GM18870 (cell line): ENCODE measurements around the gene HIRIP3.
"Not testable (repeated sequence)": the region's sequence is repeated elsewhere in the genome, so short reads cannot be mapped to it uniquely, and the experiment has no call there.

ENCODE experiments used
- ATAC-seq: cut with Tn5 transposase; IDR thresholded peaks from one replicate; pipeline ENCODE4 v1.9.1; 2021; ENCODE audit warnings: moderate library complexity; ENCODE audit not compliant: unreplicated experiment

The HIRIP3 gene

GRCh38 chr16:29961479-29962343 is 33.7 kb downstream of the HIRIP3 start, which contains the start of gene TMEM219:
TSS of gene TMEM219 (plus strand) at chr16:29962079. CDS start at chr16:29963144, 1,065 bp downstream.
- no peak for ATAC-seq

GRCh38 chr16:29961127-29961478 is 34.3 kb downstream of the HIRIP3 start:
- no peak for ATAC-seq

- ATAC-seq: not testable (repeated sequence)
Observed at GRCh38 chr16:29959821-29960220, 35.6 kb downstream of the HIRIP3 start.

GRCh38 chr16:29959293-29959692 is 36.1 kb downstream of the HIRIP3 start:
- no peak for ATAC-seq

- ATAC-seq: no peak
Observed at GRCh38 chr16:29958756-29959155, 36.7 kb downstream of the HIRIP3 start.

- no peak for ATAC-seq
Observed at GRCh38 chr16:29951625-29952365, 43.6 kb downstream of the HIRIP3 start.

- no peak for ATAC-seq
Observed at GRCh38 chr16:29950806-29951461, 44.5 kb downstream of the HIRIP3 start.

GRCh38 chr16:29947897-29948296 is 47.5 kb downstream of the HIRIP3 start:
- no peak for ATAC-seq

- ATAC-seq: no peak
Observed at GRCh38 chr16:29943846-29944799, 51.3 kb downstream of the HIRIP3 start.
